DMS53 treated with DMSO at 0.1 percent for 48 hours (cell line): ENCODE measurements around the gene TMEM40.
"Not testable (repeated sequence)": the region's sequence is repeated elsewhere in the genome, so short reads cannot be mapped to it uniquely, and the experiment has no call there.

Experiments
- DNase-seq: peaks from one replicate; lab custom pipeline; 2025; ENCODE audit not compliant: unreplicated experiment; lab: John Stamatoyannopoulos, UW

TMEM40 gene

DNA sequence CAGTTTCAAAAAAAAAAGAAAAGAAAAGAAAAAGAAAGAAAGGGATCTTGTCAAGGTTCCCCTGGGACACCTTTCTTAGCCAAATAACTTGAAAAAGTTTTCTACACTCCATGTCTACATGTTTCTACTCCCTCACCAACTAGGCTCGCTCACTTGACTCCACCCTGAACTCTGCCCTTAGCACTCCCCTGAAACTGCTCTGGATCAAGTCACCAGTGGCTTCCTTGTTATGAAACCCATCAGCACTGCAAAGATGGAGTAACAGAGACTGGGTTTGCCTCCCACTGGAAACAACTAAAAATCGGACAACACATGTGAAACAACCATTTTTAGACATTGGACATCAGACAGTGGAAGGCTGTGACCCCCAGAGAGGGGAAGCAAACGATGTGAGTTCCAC lies 36.8 kb downstream of the TMEM40 start:
- no peak for DNase-seq

DNA sequence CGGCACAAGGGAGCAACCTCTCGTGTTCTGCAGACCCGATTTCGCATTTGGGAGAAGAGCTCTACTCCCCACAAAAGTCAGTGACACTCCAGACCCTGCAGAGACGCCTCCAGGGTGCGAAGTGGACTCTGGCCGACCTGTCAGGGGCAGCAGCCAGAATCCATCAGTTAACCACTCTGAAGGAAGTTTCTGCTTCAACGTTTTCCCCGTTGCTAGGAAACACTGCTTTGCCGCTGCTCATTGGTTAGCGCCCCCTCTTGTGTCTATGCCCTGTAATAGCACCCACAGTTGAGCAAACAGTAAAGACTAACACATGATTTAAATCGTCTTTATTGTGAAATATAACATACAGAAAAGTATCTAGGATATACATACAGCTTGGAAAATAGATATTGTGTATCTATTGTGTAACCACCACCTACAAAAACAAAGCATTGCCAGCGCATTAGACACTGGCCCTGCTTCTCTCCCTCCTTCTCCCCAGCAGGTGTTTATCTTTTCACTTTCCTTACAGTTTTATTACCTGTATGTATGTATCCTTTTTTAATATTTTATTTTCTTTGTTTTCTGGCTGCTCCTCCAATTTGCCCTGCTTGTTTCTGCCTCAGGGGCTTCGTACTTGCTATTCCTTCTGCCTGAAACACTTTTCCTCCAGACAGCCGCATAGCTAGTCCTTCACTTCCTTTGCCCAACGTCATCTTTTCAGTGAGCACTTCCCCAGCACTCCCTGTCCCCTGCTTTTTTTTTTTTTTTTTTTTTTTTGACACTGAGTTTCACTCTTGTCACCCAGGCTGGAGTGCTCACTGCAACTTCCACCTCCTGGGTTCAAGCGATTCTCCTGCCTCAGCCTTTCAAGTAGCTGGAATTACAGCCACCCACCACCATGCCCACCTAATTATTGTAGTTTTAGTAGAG lies 38.8 kb downstream of the TMEM40 start:
- DNase-seq, result peak; percentile 27

DNA sequence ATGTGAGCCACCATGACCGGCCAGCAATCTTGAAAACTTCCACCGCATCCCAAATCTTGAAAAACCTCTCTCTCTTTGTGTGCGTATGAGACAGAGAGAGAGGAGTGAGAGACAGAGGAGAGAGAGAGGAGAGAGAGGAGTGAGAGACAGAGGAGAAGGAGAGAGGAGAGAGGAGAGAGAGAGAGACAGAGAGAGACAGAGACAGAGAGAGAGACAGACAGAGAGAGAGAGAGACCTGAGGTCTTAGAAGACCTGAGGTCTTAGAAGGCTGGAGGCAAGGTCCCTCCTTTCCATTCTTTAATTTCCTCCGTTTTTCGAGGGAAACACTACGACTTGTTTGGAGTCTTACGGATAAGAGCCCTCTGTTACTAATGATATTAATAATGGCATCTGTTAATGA lies 39.5 kb downstream of the TMEM40 start:
- DNase-seq, result no peak

DNA sequence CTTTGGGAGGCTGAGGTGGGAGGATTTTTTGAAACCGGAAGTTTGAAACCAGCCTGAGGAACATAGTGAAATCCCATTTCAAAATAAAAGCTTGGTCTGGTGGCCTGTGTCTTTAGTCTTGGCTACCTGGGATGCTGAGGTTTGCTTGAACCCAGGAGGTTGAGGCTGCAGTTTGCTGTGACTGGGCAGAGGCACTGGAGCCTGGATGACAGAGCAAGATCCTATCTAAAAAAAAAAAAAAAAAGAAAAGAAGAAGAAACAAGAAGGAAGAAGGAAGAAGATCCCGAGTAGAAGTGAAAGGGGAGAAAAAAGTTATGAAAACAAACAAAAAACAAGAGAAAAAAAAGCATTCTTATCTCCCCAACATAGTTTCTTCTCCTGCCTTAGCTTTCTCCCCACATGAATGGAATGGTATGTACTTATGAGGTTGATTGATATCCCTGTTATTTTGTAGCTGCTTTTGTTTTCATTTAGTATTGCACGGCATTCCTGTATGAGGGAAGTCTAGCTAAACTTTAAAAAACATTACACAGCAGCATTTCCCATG lies 42.4 kb downstream of the TMEM40 start:
- DNase-seq, result no peak

DNA sequence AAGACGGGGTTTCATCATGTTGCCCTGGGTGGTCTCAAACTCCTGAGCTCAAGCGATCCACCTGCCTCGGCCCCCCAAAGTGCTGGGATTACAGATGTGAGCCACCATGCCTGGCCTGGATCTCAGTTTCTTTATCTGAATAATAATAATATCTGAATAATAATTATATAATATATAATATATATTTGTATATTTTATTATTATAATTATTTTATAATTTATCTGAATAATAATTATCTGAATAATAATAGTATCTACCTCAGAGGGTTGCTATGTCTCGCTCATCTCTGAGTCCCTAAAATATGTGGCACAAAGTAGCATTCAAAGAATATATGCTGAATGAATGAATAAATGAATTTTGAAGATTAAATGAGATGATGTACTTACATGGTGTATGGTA lies 44.8 kb downstream of the TMEM40 start:
- no peak for DNase-seq

DNA sequence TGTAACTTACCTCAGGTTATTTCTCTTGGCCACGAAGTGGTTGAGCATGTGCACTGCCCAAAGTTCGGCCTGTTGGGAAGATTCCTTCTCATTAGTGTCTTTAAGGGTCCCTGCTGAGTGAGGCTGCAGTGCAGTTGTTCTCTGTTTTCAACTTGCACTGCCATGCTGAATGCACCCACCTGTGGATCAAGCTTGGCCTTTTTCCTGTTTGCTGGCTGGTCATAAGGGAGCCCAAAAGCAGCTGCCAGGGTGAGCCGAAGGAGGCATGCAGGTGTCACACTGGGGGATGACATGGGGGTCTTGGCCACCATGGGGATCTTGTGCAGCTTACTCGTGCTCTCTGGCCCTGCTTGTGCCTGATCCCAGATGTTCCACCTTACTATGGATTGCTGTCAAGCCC lies 49.0 kb downstream of the TMEM40 start:
- DNase-seq, result no peak

DNA sequence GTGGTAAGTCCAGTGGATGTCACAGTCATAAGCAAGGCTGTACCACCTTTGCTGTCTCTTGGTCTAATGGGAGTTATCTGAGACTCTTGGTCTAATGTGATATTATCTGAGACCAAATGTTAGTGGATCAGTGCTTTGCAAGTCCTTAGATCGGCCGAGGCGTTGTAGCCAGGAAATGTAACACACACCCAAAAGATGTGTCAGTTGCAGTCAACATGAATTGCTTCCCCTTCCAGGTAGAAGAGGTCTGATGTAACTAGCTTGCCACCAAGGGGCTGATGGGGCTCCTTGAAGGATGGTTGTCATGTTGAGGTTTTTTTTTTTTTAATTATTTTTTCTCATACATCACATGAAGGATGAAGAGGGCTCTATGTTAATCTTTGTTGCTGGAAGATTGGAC lies 49.7 kb downstream of the TMEM40 start:
- DNase-seq, result no peak

DNA sequence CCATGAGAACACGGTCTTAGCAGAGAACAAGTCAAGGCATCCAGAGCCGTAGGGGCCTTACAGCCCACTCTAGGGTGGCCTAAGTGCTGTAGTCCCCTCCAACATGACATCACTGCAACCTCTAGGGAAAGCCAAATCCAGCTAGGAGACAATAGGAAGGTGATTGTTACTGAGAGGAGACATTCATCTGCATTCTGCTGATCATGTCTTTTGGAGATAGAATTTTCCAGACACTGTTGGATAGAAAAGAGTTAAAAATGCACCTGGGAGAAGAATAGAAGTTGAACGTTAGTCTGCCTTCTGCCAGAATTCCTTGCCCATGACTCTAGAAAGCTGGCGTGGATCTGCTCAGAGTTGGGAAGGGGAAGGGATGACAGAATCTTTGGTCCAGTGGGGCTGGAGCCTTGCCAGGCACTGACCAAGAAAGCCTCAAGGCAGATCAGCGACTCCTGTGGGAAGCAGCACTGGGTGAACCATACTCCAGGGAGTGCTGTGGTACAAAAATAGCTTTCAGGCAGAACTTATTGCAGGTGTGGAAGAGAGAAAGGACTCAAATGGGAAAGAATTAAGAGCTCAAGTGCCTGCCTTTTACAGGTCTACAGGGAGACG lies 50.4 kb downstream of the TMEM40 start:
- no peak for DNase-seq

DNA sequence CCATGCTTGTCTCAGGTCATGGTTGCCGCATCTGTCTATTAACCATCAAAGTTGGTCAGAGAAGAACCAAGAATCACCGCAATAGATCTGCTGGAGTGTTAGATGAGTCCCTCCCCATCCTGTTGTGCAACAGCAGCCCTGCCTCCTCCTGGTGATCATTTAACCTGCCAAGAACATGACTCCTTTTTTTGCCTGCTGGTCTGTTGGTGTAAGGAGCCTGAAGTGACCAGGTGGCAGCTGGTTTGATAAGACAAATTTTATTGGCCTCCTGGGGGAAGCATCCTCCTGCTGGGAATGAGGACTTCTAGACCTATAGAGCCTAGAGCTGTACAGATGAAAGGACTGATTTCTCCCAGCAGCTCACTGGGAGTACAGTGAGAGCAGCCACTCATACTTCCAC lies 51.6 kb downstream of the TMEM40 start:
- DNase-seq, result no peak

DNA sequence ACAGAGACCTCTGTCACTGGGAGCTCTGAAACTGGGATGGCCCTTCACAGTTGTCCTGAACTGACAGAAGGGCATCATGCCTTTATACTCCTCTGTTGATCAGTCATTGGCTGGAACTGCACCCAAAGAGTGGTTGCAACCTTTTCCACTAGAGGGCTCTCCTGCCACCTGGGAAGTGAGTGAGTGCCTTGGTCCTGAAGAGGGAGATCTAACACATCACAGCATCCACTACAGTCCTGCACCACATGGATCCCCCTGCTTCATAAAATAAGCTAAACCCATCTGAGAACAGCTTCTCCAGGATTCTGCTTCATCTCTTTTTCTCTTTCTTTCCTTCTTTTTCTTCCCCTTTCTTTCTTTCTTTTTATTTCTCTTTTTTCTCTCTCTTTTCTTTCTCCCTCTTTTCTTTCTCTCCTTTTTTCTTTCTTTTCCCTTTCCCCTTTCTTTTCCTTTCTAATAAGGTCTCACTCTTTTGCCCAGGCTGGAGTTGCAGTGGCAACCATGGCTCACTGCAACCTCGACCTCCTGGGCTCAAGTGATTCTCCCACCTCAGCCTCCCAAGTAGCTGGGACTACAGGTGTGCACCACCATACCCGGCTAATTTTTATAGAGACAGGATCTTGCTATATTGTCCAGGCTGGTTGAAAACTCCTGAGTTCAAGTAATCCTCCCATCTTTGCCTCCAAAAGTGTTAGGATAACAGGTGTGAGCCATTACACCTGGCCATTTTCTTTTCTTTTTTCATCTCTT lies 52.4 kb downstream of the TMEM40 start:
- DNase-seq, result peak; percentile 10

DNA sequence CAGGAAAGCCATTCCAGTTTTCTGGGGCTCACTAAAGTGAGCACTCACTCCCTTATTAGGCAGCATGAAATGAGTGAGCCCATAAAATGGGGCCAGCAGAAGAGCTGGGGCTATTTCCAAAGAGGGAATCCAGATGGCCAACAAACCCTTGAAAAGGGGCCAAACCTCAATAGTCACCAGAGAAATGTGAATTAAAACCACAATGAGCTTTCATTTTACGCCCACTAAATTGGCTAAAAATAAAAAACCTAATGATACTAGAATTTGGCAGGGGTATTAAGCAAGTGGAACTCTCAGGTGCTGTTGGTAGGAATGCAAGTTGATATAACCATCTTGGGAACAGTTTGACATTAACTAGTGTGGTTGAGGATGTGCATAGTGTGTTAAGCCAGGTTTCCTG lies 53.1 kb downstream of the TMEM40 start:
- DNase-seq, result no peak

DNA sequence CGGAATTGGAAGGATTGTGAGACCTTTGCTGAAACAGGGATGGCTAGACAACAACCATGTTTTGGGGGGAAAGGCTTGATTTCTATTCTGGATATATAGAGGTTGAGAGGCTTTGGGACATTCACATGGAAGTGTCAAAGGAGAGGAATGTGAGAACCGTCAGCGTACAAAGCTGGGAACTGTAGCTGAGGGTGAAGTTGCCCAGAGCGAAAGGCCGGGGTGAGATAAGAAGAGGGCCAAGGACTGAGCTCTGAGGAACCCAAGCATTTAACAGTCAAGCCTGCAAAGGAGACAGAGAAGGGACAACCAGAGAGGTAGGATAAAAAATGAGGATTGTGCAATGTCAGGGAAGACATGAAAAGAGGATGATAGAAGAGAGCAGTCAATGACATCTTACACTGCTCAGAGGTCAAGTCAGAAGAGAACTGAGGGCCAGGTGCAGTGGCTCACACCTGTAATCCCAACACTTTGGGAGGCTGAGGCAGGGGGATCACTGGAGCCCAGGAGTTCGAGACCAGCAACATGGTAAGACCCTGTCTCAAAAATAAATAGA lies 53.6 kb downstream of the TMEM40 start:
- no peak for DNase-seq

DNA sequence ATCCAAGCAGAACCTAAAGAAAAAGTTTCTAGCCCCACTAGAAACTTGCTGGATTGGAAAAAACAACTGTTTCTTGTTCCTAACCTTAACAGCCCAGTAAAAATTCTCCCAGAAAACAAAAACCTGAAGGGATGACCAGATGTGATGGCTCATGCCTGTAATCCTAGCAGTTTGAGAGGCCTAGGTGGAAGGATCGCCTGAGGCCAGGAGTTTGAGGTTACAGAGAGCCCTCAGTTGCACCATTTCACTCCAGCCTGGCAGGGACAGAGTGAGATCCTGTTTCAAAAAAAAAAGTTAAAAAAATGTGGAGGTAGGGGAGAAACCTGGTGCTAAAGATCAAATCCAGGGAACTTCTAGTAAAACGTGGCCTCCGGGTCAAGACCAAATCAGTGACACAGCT lies 56.6 kb downstream of the TMEM40 start:
- DNase-seq, result no peak

DNA sequence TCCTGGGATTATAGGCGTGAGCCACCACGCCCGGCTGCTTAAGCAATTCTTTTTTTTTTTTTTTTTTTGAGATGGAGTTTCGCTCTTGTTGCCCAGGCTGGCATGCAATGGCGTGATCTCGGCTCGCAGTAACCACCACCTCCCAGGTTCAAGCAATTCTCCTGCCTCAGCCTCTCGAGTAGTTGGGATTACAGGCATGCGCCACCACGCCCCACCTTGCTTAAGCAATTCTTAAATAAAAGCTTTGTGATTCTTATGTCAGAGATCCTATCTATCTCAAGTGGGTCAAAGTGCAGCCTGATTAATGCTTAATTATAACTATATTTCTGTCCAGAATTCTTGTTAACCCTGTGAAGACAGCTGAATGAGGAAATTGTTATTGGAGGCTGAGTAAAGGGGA lies 57.5 kb downstream of the TMEM40 start:
- not testable (repeated sequence) for DNase-seq

DNA sequence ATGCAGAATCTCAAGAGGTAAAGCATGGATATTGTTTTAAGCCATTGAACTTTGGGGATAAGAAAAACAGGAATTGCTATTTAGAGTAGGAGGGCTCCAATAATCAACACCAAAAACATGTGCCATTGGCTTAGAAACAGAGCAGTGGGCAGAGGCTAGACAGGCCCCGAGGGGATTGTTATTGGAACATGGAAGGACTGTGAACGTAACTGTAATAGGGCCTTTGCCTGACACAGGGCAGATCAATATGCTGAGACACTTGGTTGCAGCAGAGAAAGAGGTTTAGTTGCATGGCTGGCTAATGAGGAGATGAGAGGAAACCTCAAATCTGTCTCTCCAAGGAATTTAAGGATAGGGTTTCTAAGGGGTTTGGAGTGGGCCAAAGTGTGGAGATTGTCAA lies 58.3 kb downstream of the TMEM40 start:
- DNase-seq, result no peak

DNA sequence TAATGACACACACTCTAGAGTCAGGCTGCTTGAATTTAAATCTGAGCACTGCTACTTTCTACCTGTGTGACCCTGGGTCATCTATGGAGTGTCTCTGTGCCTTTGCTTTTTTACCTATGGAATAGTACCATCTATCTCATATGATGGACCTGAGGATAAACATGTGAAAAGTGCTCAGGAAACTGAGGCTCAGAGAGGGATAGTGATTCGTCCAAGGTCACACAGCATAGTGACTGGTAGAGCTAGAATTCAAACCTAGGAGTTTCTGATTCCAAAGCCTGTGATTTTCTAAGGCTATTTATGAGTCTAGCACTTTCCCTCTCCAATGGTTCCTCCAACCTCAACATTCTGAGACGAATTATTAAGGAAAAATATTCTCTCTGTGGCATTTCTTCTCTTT lies 63.1 kb downstream of the TMEM40 start:
- no peak for DNase-seq

DNA sequence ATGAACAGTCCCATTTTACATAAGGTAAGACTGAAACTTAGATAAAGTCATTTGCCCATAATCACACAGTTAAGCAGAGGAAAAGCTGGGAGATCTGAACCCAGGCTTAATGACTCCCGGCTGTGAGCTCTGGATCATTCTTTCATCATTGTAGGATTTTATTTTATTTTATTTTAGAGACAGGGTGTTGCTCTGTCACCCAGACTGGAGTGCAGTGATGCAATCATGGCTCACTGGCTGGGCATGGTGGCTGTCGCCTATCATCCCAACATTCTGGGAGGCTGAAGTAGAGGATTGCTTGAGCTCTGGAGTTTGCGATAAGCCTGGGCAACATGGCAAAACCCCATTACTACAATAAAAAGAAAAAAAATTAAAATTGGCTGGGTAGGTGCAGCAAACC lies 63.9 kb downstream of the TMEM40 start:
- DNase-seq, result no peak

DNA sequence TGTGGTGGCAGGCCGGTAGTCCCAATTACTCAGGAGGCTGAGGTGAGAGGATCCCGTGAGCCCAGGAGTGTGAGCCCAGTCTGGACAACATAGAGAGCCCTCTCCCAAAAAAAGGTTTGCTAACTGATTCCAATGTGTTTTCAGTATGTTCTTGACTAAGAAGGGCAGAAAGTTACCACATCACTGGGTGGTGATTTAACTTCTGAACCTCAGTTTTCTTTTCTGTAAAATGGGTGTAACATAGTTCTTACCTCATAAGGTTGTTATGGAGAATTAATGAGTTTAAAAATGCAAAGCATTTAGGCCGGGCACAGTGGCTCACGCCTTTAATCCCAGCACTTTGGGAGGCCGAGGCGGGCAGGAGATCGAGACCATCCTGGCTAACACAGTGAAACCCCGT lies 66.6 kb downstream of the TMEM40 start:
- no peak for DNase-seq

DNA sequence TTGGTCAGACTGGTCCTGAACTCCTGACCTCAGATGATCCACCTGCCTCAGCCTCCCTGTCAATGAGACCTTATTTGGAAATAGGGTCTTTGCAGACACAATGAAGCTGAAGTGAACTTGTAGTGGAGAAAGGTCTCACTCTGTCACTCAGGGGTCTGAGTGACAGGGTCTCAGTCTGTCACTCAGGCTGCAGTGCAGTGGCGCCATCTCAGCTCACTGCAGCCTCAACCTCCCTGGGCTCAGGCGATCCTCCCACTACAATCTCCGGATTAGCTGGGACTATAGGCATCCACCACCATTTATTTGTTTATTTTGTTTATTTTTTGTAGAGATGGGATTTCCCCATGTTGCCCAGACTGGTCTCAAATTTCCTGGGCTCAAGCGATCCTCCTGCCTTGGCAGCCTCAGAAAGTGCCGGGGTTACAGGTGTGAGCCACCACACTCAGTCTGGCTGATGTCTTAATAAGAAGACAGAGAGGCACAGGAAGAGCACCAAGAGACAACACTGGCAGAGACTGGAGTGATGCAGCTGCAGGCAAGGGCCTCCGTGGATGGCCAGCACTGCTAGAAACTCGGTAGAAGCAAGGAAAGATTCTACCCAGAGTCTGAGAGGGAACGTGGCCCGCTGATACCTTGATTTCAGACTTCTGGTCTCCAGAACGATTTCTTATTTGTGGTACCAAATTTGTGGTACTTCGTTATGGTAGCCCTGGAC lies 68.9 kb downstream of the TMEM40 start:
- no peak for DNase-seq

DNA sequence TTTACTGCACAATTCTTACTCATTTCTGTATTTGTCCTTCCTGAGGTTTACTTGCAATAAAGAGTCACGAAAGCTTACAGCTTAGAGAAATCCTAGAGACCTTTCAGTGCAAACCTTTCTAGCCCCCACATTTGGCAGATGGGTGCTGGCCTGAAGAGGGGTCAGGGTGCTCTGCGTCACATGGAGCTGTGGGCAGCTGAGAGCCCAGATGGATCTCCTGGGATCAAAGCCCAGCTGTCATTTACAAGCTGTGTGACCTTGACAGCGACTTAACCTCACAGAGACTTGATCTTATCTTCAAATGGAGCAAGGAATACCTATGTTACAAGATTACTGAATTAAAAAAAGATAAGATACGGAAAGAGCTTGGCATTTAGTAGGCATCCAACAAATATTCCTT lies 71.1 kb downstream of the TMEM40 start:
- no peak for DNase-seq

DNA sequence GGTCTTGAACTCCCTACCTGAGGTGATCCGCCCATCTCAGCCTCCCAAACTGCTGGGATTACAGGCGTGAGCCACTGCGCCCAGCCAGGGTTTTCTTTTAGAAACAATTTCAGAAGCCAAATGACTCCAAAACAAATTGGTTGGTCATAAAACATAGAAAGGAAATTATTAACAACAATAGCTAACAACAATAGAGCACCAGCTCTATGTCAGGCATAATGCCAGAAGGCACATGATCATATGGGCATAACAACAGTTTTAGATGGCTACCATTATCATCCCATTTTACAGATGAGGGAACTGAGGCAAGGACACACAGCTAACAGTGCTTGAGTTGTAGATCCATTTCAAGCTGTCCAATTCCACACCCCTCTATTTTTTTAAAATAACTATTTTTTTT lies 73.0 kb downstream of the TMEM40 start:
- no peak for DNase-seq
